HCT116 (cell line): ENCODE data around the gene PSMD10. TPM values are rescaled to one million over a fixed set of nuclear protein-coding genes. Genes with fewer than 3 reads are reported as not detected.

Experiments
- ATAC-seq: fragments of 200-7000 bp; cut with Tn5 transposase; 2 replicates; pipeline ENCODE4 v1.9.1; 2020; ENCODE audit warnings: mild to moderate bottlenecking, moderate library complexity
- Bru-seq: library from RNA; stranded (reverse); fragments of 400-500 nt; gene quantifications from one replicate; lab custom pipeline; 2021; lab: Mats Ljungman, UMichigan
- BruChase-seq, 2 experiments: library from RNA; stranded (reverse); fragments of 400-500 nt; gene quantifications; one replicate each; lab custom pipeline; 2021; lab: Mats Ljungman, UMichigan
- BruUV-seq: library from RNA; stranded (reverse); fragments of 400-500 nt; replicated peaks from 2 replicates; lab custom pipeline; 2021; lab: Mats Ljungman, UMichigan
- CTCF ChIA-PET: fragments of 300-600 bp; sonication (Branson Sonifier 250); formaldehyde crosslinking; loops from one replicate; lab custom pipeline; 2021; ENCODE audit warnings: antibody characterized with exemption; lab: Charles Lee
- POLR2A ChIA-PET: fragments of 300-600, 350-600 bp; sonication (Branson Sonifier 250); formaldehyde crosslinking; loops from one replicate; lab custom pipeline; 2021; ENCODE audit warnings: antibody characterized with exemption; lab: Charles Lee
- RAD21 ChIA-PET, 2 experiments: fragments of 300-600 bp; sonication (Branson Sonifier 250); formaldehyde crosslinking; loops; one replicate each; lab custom pipeline; 2023; ENCODE audit warnings: low total read pairs in 2 of 2; ENCODE audit not compliant: uncharacterized antibody in 2 of 2, unreplicated experiment in 2 of 2, low non-redundant PET in 1 of 2; lab: Charles Lee
- DNase-seq: peaks from one replicate; pipeline ENCODE4 v3.0.0-alpha.2; 2010; ENCODE audit warnings: low read depth, low spot score
- H2AFZ ChIP-seq: fragments of 200-600 bp; shearing (Covaris generic), sonication (generic); 2 replicates; pipeline ENCODE4 v1.6.1; 2017; ENCODE audit warnings: low read depth, mixed run types, mixed read lengths, antibody characterized with exemption, low read length; ENCODE audit not compliant: poor library complexity, severe bottlenecking
- H3K27ac ChIP-seq: 2 replicates; pipeline ENCODE4 v1.5.1; 2012; ENCODE audit warnings: low read depth, low read length
- H3K27me3 ChIP-seq: fragments of 200-600 bp; sonication (generic); 2 replicates; pipeline ENCODE4 v1.6.1; 2016; ENCODE audit warnings: mixed run types, low read length, mixed read lengths; ENCODE audit not compliant: insufficient read depth
- H3K36me3 ChIP-seq, 2 experiments: fragments of 200-500 bp in 1 of 2; fragments of 200-600 bp in 1 of 2; sonication (Bioruptor generic) in 1 of 2; sonication (generic) in 1 of 2; 2 replicates each; pipeline versions ENCODE4 v1.5.1 to v1.6.1; 2014 to 2016; ENCODE audit warnings: low read length in 2 of 2, inconsistent platforms in 1 of 2, mixed read lengths in 1 of 2, mixed run types in 1 of 2; ENCODE audit not compliant: insufficient read depth in 2 of 2, control insufficient read depth in 1 of 2
- H3K4me1 ChIP-seq, 2 experiments: fragments of 200-600 bp in 1 of 2; sonication (generic) in 1 of 2; 2 replicates each; pipeline versions ENCODE4 v1.5.1 to v1.6.1; 2012 to 2017; ENCODE audit warnings: low read length in 2 of 2, inconsistent platforms in 1 of 2, mild to moderate bottlenecking in 1 of 2, mixed read lengths in 1 of 2, mixed run types in 1 of 2, moderate library complexity in 1 of 2; ENCODE audit not compliant: insufficient read depth in 2 of 2, control insufficient read depth in 1 of 2
- H3K4me2 ChIP-seq: fragments of 200-600 bp; sonication (generic); 2 replicates; pipeline ENCODE4 v1.6.1; 2017; ENCODE audit warnings: mixed run types, low read length, mixed read lengths
- H3K4me3 ChIP-seq, 2 experiments: fragments of 200-600 bp in 1 of 2; sonication (generic) in 1 of 2; replicated peaks in 1 of 2; 2 replicates each; pipeline ENCODE4 v1.5.1; 2011 to 2016; ENCODE audit warnings: low read length in 2 of 2, control low read depth in 1 of 2, low read depth in 1 of 2, mild to moderate bottlenecking in 1 of 2, mixed read lengths in 1 of 2, mixed run types in 1 of 2
- H3K79me2 ChIP-seq: fragments of 200-600 bp; sonication (generic); 2 replicates; pipeline ENCODE4 v1.6.1; 2017; ENCODE audit warnings: mild to moderate bottlenecking, mixed run types, low read length, moderate library complexity, mixed read lengths; ENCODE audit not compliant: insufficient read depth
- H3K9ac ChIP-seq: fragments of 200-600 bp; sonication (generic); 2 replicates; pipeline ENCODE4 v1.6.1; 2016; ENCODE audit warnings: low read length, mixed read lengths
- H3K9me2 ChIP-seq: fragments of 200-600 bp; sonication (generic), shearing (Covaris generic); 2 replicates; pipeline ENCODE4 v1.6.1; 2017; ENCODE audit warnings: mixed run types, mild to moderate bottlenecking, moderate library complexity; ENCODE audit not compliant: insufficient read depth
- H3K9me3 ChIP-seq, 2 experiments: fragments of 200-500 bp in 1 of 2; fragments of 200-600 bp in 1 of 2; sonication (Bioruptor generic) in 1 of 2; sonication (generic) in 1 of 2; 2 replicates each; pipeline ENCODE4 v1.6.1; 2014 to 2017; ENCODE audit warnings: low read length in 2 of 2, mixed read lengths in 2 of 2, inconsistent platforms in 1 of 2, low read depth in 1 of 2, mild to moderate bottlenecking in 1 of 2, mixed run types in 1 of 2, moderate library complexity in 1 of 2; ENCODE audit not compliant: control insufficient read depth in 1 of 2, insufficient read depth in 1 of 2
- H4K20me1 ChIP-seq: fragments of 200-600 bp; sonication (generic), shearing (Covaris generic); 2 replicates; pipeline ENCODE4 v1.6.1; 2017; ENCODE audit warnings: mixed run types, mild to moderate bottlenecking, moderate library complexity; ENCODE audit not compliant: insufficient read depth
- CBX3 ChIP-seq: IDR thresholded peaks from 2 replicates; pipeline ENCODE4 v1.6.1; 2012; ENCODE audit warnings: low read depth
- CEBPB ChIP-seq: IDR thresholded peaks from 2 replicates; pipeline ENCODE4 v1.6.1; 2012; ENCODE audit warnings: low read depth
- ELF1 ChIP-seq: IDR thresholded peaks from 2 replicates; pipeline ENCODE4 v1.6.1; 2012; ENCODE audit warnings: low read depth, borderline replicate concordance
- POLR2AphosphoS5 ChIP-seq: IDR thresholded peaks from 2 replicates; pipeline ENCODE4 v1.6.1; 2011; ENCODE audit warnings: mild to moderate bottlenecking, low read depth, low read length, moderate library complexity
- SIN3A ChIP-seq: IDR thresholded peaks from 2 replicates; pipeline ENCODE4 v1.6.1; 2012; ENCODE audit warnings: low read depth
- SP1 ChIP-seq: IDR thresholded peaks from 2 replicates; pipeline ENCODE4 v1.6.1; 2012; ENCODE audit warnings: low read depth
- TCF7L2 ChIP-seq: IDR thresholded peaks from 2 replicates; pipeline ENCODE4 v1.7.0; 2011; ENCODE audit warnings: borderline replicate concordance, inconsistent platforms; ENCODE audit not compliant: insufficient read depth, insufficient read length; ENCODE audit errors: extremely low read depth
- YY1 ChIP-seq: IDR thresholded peaks from 2 replicates; pipeline ENCODE4 v1.6.1; 2011; ENCODE audit warnings: low read length, low read depth, moderate library complexity, mild to moderate bottlenecking; ENCODE audit not compliant: insufficient replicate concordance; ENCODE audit errors: extremely low read depth
- ZFX ChIP-seq: fragments of 450-650 bp; IDR thresholded peaks from 2 replicates; pipeline ENCODE4 v1.6.1; 2017
- intact Hi-C: fragments of 100-400 bp; cut with micrococcal nuclease; formaldehyde crosslinking; loops from 2 replicates; pipeline ENCODE4 v1.10.0; 2022
- long read RNA-seq: library from polyadenylated mRNA; unstranded; transcript quantifications from one replicate; pipeline ENCODE4 v2.0.0, GENCODE V29; 2021; ENCODE audit not compliant: unreplicated experiment
- polyA plus RNA-seq: library from polyadenylated mRNA; unstranded; fragments of >200 nt; gene quantifications from 2 replicates; pipeline ENCODE4 v1.2.1, GENCODE V29; 2012; ENCODE audit warnings: missing spikeins
- total RNA-seq: library from RNA; stranded (reverse); gene quantifications from one replicate; pipeline ENCODE4 v1.2.1, GENCODE V29; 2021; ENCODE audit not compliant: unreplicated experiment
- TF ChIP-seq, protein P1 (sequence below): IDR thresholded peaks from 2 replicates; pipeline ENCODE4 v1.6.1; 2012; ENCODE audit warnings: low read depth
- TF ChIP-seq, protein P2 (sequence below): IDR thresholded peaks from 2 replicates; pipeline ENCODE4 v1.6.1; 2011; ENCODE audit warnings: mild to moderate bottlenecking, low read length, moderate library complexity; ENCODE audit not compliant: insufficient replicate concordance; ENCODE audit errors: extremely low read depth
- TF ChIP-seq, protein P3 (sequence below), 3 experiments: fragments of 200-600 bp in 1 of 3; sonication (generic) in 1 of 3; IDR thresholded peaks in 2 of 3; conservative IDR thresholded peaks in 1 of 3; 2 replicates each; pipeline ENCODE4 v1.5.1; 2012 to 2017; ENCODE audit warnings: low read depth in 2 of 3, low read length in 2 of 3, antibody characterized with exemption in 1 of 3, borderline replicate concordance in 1 of 3, control low read depth in 1 of 3, mild to moderate bottlenecking in 1 of 3, mixed read lengths in 1 of 3, mixed run types in 1 of 3, moderate library complexity in 1 of 3; ENCODE audit not compliant: insufficient read depth in 1 of 3
- TF ChIP-seq, protein P4 (sequence below): IDR thresholded peaks from 2 replicates; pipeline ENCODE4 v1.6.1; 2012

The PSMD10 gene, protein sequence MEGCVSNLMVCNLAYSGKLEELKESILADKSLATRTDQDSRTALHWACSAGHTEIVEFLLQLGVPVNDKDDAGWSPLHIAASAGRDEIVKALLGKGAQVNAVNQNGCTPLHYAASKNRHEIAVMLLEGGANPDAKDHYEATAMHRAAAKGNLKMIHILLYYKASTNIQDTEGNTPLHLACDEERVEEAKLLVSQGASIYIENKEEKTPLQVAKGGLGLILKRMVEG
- total RNA-seq (55.5 TPM), Bru-seq, nascent RNA (percentile 83 among the genes with signal in this experiment), BruChase-seq, experiment 1, labeled RNA remaining after a 6-hour chase (percentile 97 among the genes with signal in this experiment), BruChase-seq, experiment 2, labeled RNA remaining after a 2-hour chase (percentile 91 among the genes with signal in this experiment)
- 41.9 and 44.2 TPM in 2 replicates for polyA plus RNA-seq
- long read RNA-seq, transcript PSMD10-204 (5 exons, 768 nt), result minor isoform, 5 of 72 reads
- long read RNA-seq, transcript PSMD10-201 (5 exons, 1,546 nt), result major isoform, 56 of 72 reads
- long read RNA-seq, partial matches to known transcripts, result 3 of 72 reads
- long read RNA-seq, other reads (novel, unspliced or antisense), result 7 of 72 reads

DNA sequence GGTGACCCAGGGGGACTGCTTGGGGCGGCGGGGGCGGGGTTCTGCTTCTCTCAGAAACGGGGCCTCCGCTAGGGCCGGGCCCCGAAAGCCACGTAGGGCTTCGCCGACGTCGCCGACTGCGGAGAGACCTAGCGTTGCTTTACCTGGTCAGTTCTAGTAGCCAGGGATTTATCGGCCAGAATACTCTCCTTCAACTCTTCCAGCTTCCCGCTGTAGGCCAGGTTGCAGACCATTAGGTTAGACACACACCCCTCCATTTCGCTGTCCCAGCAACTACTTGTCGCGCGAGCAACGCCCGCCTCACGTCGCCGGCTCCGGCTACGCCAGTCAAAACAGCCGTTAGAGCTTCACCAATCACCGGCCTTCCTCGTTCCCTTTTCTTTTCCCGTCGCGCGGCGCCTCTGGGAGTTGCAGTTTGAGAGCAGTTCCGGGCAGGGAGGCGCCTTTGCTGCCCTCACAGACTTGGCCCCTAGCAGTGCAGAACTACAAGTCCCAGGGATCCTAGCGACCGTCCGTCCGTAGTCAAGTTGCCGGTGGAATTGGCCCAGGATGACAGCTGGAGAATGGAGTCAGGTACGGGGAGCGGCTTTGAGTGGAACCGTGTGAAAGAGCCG, at the start of gene PSMD10, which contains the start of gene ATG4A:
PSMD10 (minus strand) TSS at position 279 of the 614 bp plus-strand sequence; CDS start at position 257, 22 bp downstream.
ATG4A (plus strand) TSS at position 515 of the 614 bp plus-strand sequence; CDS start at position 564, 49 bp downstream.
- ATAC-seq (peak; percentile 93), DNase-seq (peak; percentile 87)
- peak within 1 kb of the TSS; percentile 81 for H3K4me2 ChIP-seq
- ChIA-PET RAD21 (no interaction called here), POLR2A (no interaction called here), CTCF (interaction anchor here (0.7 kb wide), 1 partner anchor 212 kb away, joined by 3 read pairs; no protein-coding TSS in a partner anchor)
- intact Hi-C loops, result no loop called here
- H4K20me1 ChIP-seq, result no peaks in the 10 kb centered on the region
- BruUV-seq, result no TSS peak
- H3K27me3 ChIP-seq, result no peaks in the 10 kb centered on the region
- no peaks in the 10 kb centered on the region for H3K9me3 ChIP-seq
- H3K36me3 ChIP-seq, result peaks cover 0 to 6% of the 10 kb centered on the region in 2 experiments; a peak in 2 of 4 replicates
- H3K9me2 ChIP-seq, result no peaks in the 10 kb centered on the region
- H3K27ac ChIP-seq, result peak within 1 kb of the TSS; percentile 54
- H3K79me2 ChIP-seq, result peaks cover 24% of the 10 kb centered on the region
- peaks cover 0 to 2% of the 10 kb centered on the region in 2 experiments; a peak in 2 of 4 replicates for H3K4me1 ChIP-seq
- H2AFZ ChIP-seq, result peak within 1 kb of the TSS; percentile 35
- H3K9ac ChIP-seq, result peak within 1 kb of the TSS; percentile 85
- TF ChIP-seq, protein P1, sequence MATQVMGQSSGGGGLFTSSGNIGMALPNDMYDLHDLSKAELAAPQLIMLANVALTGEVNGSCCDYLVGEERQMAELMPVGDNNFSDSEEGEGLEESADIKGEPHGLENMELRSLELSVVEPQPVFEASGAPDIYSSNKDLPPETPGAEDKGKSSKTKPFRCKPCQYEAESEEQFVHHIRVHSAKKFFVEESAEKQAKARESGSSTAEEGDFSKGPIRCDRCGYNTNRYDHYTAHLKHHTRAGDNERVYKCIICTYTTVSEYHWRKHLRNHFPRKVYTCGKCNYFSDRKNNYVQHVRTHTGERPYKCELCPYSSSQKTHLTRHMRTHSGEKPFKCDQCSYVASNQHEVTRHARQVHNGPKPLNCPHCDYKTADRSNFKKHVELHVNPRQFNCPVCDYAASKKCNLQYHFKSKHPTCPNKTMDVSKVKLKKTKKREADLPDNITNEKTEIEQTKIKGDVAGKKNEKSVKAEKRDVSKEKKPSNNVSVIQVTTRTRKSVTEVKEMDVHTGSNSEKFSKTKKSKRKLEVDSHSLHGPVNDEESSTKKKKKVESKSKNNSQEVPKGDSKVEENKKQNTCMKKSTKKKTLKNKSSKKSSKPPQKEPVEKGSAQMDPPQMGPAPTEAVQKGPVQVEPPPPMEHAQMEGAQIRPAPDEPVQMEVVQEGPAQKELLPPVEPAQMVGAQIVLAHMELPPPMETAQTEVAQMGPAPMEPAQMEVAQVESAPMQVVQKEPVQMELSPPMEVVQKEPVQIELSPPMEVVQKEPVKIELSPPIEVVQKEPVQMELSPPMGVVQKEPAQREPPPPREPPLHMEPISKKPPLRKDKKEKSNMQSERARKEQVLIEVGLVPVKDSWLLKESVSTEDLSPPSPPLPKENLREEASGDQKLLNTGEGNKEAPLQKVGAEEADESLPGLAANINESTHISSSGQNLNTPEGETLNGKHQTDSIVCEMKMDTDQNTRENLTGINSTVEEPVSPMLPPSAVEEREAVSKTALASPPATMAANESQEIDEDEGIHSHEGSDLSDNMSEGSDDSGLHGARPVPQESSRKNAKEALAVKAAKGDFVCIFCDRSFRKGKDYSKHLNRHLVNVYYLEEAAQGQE, result no peak
- peak; percentile 73 for TF ChIP-seq YY1
- peak; percentile 73 for TF ChIP-seq POLR2AphosphoS5
- TF ChIP-seq CBX3, result 0 out of 2 replicates have a peak, but pooled peaks have one; percentile 56
- TF ChIP-seq ZFX, result peak; percentile 78
- TF ChIP-seq, protein P2, sequence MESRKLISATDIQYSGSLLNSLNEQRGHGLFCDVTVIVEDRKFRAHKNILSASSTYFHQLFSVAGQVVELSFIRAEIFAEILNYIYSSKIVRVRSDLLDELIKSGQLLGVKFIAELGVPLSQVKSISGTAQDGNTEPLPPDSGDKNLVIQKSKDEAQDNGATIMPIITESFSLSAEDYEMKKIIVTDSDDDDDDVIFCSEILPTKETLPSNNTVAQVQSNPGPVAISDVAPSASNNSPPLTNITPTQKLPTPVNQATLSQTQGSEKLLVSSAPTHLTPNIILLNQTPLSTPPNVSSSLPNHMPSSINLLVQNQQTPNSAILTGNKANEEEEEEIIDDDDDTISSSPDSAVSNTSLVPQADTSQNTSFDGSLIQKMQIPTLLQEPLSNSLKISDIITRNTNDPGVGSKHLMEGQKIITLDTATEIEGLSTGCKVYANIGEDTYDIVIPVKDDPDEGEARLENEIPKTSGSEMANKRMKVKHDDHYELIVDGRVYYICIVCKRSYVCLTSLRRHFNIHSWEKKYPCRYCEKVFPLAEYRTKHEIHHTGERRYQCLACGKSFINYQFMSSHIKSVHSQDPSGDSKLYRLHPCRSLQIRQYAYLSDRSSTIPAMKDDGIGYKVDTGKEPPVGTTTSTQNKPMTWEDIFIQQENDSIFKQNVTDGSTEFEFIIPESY, result peak; percentile 37
- TF ChIP-seq CEBPB, result no peak
- TF ChIP-seq, protein P3, sequence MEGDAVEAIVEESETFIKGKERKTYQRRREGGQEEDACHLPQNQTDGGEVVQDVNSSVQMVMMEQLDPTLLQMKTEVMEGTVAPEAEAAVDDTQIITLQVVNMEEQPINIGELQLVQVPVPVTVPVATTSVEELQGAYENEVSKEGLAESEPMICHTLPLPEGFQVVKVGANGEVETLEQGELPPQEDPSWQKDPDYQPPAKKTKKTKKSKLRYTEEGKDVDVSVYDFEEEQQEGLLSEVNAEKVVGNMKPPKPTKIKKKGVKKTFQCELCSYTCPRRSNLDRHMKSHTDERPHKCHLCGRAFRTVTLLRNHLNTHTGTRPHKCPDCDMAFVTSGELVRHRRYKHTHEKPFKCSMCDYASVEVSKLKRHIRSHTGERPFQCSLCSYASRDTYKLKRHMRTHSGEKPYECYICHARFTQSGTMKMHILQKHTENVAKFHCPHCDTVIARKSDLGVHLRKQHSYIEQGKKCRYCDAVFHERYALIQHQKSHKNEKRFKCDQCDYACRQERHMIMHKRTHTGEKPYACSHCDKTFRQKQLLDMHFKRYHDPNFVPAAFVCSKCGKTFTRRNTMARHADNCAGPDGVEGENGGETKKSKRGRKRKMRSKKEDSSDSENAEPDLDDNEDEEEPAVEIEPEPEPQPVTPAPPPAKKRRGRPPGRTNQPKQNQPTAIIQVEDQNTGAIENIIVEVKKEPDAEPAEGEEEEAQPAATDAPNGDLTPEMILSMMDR (IDR thresholded peaks at IDR 0.05 in 2 of 3, conservative IDR thresholded peaks at IDR 0.05 in 1 of 3; ENCODE audit: borderline replicate concordance in 1 of 3, insufficient read depth in 1 of 3, low read depth in 2 of 3, low read length in 2 of 3), result no peak
- peak; percentile 77 for TF ChIP-seq SP1
- TF ChIP-seq TCF7L2, result peak; percentile 58
- TF ChIP-seq, protein P4, sequence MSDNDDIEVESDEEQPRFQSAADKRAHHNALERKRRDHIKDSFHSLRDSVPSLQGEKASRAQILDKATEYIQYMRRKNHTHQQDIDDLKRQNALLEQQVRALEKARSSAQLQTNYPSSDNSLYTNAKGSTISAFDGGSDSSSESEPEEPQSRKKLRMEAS, result peak; percentile 13; the same call in 1 of the 2 replicates
- peak; percentile 73 for TF ChIP-seq SIN3A
- peak; percentile 87 for TF ChIP-seq ELF1
- H3K4me3 ChIP-seq, result peak within 1 kb of the TSS; percentile 67 to 85
